HG03159 (cell line): ENCODE results near the gene ZNF576.
A peak's percentile ranks its signal among the peaks of the same experiment; 100 is the strongest.
"Not testable (repeated sequence)": the region's sequence is repeated elsewhere in the genome, so short reads cannot be mapped to it uniquely, and the experiment has no call there.

Source experiments
- ATAC-seq: cut with Tn5 transposase; IDR thresholded peaks from one replicate; pipeline ENCODE4 v1.9.1; 2021; ENCODE audit warnings: mild to moderate bottlenecking, moderate library complexity; ENCODE audit not compliant: unreplicated experiment

ZNF576 gene

GRCh38 chr19:43598445-43599240 is 2.2 kb downstream of the ZNF576 start:
- ATAC-seq: no peak

GRCh38 chr19:43599635-43600295 is 3.4 kb downstream of the ZNF576 start:
- ATAC-seq: no peak

GRCh38 chr19:43600326-43600725 is 3.9 kb downstream of the ZNF576 start:
- not testable (repeated sequence) for ATAC-seq

- no peak for ATAC-seq
Observed at GRCh38 chr19:43605875-43606568, 9.6 kb downstream of the ZNF576 start.

GRCh38 chr19:43606569-43607229 is 10.3 kb downstream of the ZNF576 start:
- no peak for ATAC-seq

- ATAC-seq: no peak
Observed at GRCh38 chr19:43607238-43608205, 11.1 kb downstream of the ZNF576 start.

GRCh38 chr19:43609872-43610271 is 13.5 kb downstream of the ZNF576 start:
- no peak for ATAC-seq

GRCh38 chr19:43610493-43610892 is 14.1 kb downstream of the ZNF576 start:
- ATAC-seq: no peak

GRCh38 chr19:43611788-43612187 is 15.4 kb downstream of the ZNF576 start, which contains the start of gene SRRM5:
Gene SRRM5, plus strand, starts transcription at chr19:43612088. Its CDS starts 34 bp downstream, at chr19:43612122.
- ATAC-seq: no peak

- no peak for ATAC-seq
Observed at GRCh38 chr19:43612374-43612773, 16.0 kb downstream of the ZNF576 start.

GRCh38 chr19:43616306-43616705 is 19.9 kb downstream of the ZNF576 start:
- ATAC-seq: no peak

- no peak for ATAC-seq
Observed at GRCh38 chr19:43616954-43617353, 20.6 kb downstream of the ZNF576 start.

GRCh38 chr19:43618921-43619261 is 22.5 kb downstream of the ZNF576 start:
- ATAC-seq: peak; percentile 11

GRCh38 chr19:43619262-43620060 is 23.1 kb downstream of the ZNF576 start, which contains the start of gene ZNF428:
Gene ZNF428, minus strand, starts transcription at chr19:43619629. Its CDS starts 5,325 bp downstream, at chr19:43614304.
- peak; percentile 73 for ATAC-seq

GRCh38 chr19:43620061-43621001 is 23.9 kb downstream of the ZNF576 start:
- no peak for ATAC-seq

GRCh38 chr19:43622070-43622469 is 25.7 kb downstream of the ZNF576 start:
- ATAC-seq: no peak

- ATAC-seq: no peak
Observed at GRCh38 chr19:43622956-43623355, 26.6 kb downstream of the ZNF576 start.
